ENCODE data around the gene ADAM29.
"Not testable (repeated sequence)": the region's sequence is repeated elsewhere in the genome, so short reads cannot be mapped to it uniquely, and the experiment has no call there.

The ADAM29 gene

GRCh38 chr4:174996079-174996478, 77.9 kb downstream of the ADAM29 start:
- DNase-seq (ENCODE audit: low spot score), result no peak
- TF ChIP-seq CTCF (IDR thresholded peaks at IDR 0.05; ENCODE audit: extremely low read depth, missing control alignments), result no peak

- no peak for DNase-seq (ENCODE audit: low spot score)
- TF ChIP-seq CTCF (IDR thresholded peaks at IDR 0.05; ENCODE audit: extremely low read depth, missing control alignments), result no peak
Observed at GRCh38 chr4:174999407-174999806, 81.2 kb downstream of the ADAM29 start.

GRCh38 chr4:175017751-175018150, 99.6 kb downstream of the ADAM29 start:
- no peak for TF ChIP-seq CTCF (IDR thresholded peaks at IDR 0.05; ENCODE audit: extremely low read depth, missing control alignments)
- DNase-seq (ENCODE audit: low spot score), result no peak

DNA sequence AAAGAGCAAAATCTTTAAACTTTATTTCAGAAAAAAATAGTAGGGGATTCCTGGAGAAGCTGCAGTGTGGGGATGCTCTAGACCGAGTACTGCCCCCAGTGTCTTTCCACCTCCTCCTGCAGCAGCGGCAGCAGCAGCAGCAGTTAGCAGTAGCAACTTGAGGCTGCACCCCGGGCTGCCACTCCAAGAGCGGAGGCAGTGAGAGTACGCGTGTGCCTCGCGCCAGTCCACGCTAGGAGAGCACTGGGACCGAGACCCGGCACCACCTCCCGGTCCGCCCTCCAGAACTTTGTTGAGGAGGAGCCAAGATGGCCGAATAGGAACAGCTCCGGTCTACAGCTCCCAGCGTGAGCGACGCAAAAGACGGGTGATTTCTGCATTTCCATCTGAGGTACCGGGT, 101.3 kb downstream of the ADAM29 start:
- DNase-seq (ENCODE audit: low spot score), result not testable (repeated sequence)

All from GM20000 (cell line).